Left colon (tissue), 2 donors: ENCODE data around the gene HEPACAM. TPM values are rescaled to one million over a fixed set of nuclear protein-coding genes. Genes with fewer than 3 reads are reported as not detected.

ENCODE experiments used
- ATAC-seq: fragments of 200-7000 bp; cut with Tn5 transposase; one replicate; pipeline ENCODE4 v1.9.1; 2020; ENCODE audit warnings: mild to moderate bottlenecking, moderate library complexity
- DNase-seq, 2 donors: peaks; one replicate each; pipeline ENCODE4 v3.0.0-alpha.2; 2020
- intact Hi-C, 2 donors: fragments of 100-400 bp; cut with DNase I in 1 of 2; cut with micrococcal nuclease in 1 of 2; formaldehyde crosslinking; loops; one replicate each; pipeline versions ENCODE4 v1.11.2 to v1.14.0; 2022; cut with DNase I, micrococcal nuclease
- total RNA-seq, 2 donors: library from RNA; stranded (reverse); fragmentation: NEBNext Ultra II Directional; extraction: Animal tissue kit (Norgen Biotek cat#: 25700); gene quantifications; one replicate each; pipeline ENCODE4 v1.2.1, GENCODE V29; 2021
- donor health status: DM: no; HTN: no; CAD: no.
- donor health status: DM: yes; HTN: yes; CAD: no.

HEPACAM gene
- total RNA-seq, 2 donors from 2014 or later = 0.14 TPM; not detected in 1

GRCh38 chr11:124944565-124944964, 8.7 kb upstream of the HEPACAM start:
- ATAC-seq = no peak
- intact Hi-C loops = no loop called here
- DNase-seq = no peak

GRCh38 chr11:124943741-124944140, 7.9 kb upstream of the HEPACAM start:
- DNase-seq (no peak), ATAC-seq (no peak)
- intact Hi-C loops = no loop called here

- intact Hi-C loops = no loop called here
- no peak for ATAC-seq
- DNase-seq = no peak
Measured at GRCh38 chr11:124943254-124943616, 7.4 kb upstream of the HEPACAM start.

GRCh38 chr11:124942466-124943253, 6.8 kb upstream of the HEPACAM start:
- ATAC-seq (no peak), DNase-seq (no peak)
- intact Hi-C loops = no loop called here

- intact Hi-C loops = no loop called here
- DNase-seq (no peak), ATAC-seq (no peak)
Measured at GRCh38 chr11:124941703-124942102, 5.9 kb upstream of the HEPACAM start.

GRCh38 chr11:124938970-124939369, 3.1 kb upstream of the HEPACAM start:
- intact Hi-C loops = no loop called here
- ATAC-seq (no peak), DNase-seq (no peak)

- intact Hi-C loops = no loop called here
- no peak for ATAC-seq
Measured at GRCh38 chr11:124938206-124938765, 2.4 kb upstream of the HEPACAM start.

GRCh38 chr11:124937336-124937935, 1.6 kb upstream of the HEPACAM start:
- DNase-seq (no peak), ATAC-seq (no peak)
- intact Hi-C loops = no loop called here

More at GRCh38 chr11:124938206-124938765, 2.4 kb upstream of the HEPACAM start:
- DNase-seq = no peak

GRCh38 chr11:124934862-124935547, 842 bp downstream of the HEPACAM start:
- DNase-seq (no peak), ATAC-seq (no peak)
- intact Hi-C loops = no loop called here

- ATAC-seq (no peak), DNase-seq (no peak)
- intact Hi-C loops = no loop called here
Measured at GRCh38 chr11:124930799-124931198, 5.0 kb downstream of the HEPACAM start.

- intact Hi-C loops = no loop called here
- DNase-seq = no peak
- no peak for ATAC-seq
Measured at GRCh38 chr11:124928942-124929665, 6.7 kb downstream of the HEPACAM start.

GRCh38 chr11:124923296-124923695, 12.6 kb downstream of the HEPACAM start:
- DNase-seq (no peak), ATAC-seq (no peak)
- intact Hi-C loops = no loop called here

- no peak for DNase-seq
Measured at GRCh38 chr11:124922831-124923230, 13.0 kb downstream of the HEPACAM start.

GRCh38 chr11:124920870-124921609, 14.8 kb downstream of the HEPACAM start:
- no peak for ATAC-seq
- intact Hi-C loops = no loop called here
- peak; percentile 41 to 54 for DNase-seq

More at GRCh38 chr11:124922831-124923230, 13.0 kb downstream of the HEPACAM start:
- no peak for ATAC-seq
- intact Hi-C loops = no loop called here

- no peak for ATAC-seq
- intact Hi-C loops = no loop called here
- DNase-seq = no peak
Measured at GRCh38 chr11:124920356-124920755, 15.5 kb downstream of the HEPACAM start.

- DNase-seq = no peak
- intact Hi-C loops = no loop called here
- no peak for ATAC-seq
Measured at GRCh38 chr11:124919898-124920297, 15.9 kb downstream of the HEPACAM start.

GRCh38 chr11:124918950-124919349, 16.9 kb downstream of the HEPACAM start, which contains the start of gene HEPN1:
HEPN1 (plus strand) TSS chr11:124919250.
- DNase-seq (no peak), ATAC-seq (no peak)
- intact Hi-C loops = no loop called here

GRCh38 chr11:124917115-124917637, 18.7 kb downstream of the HEPACAM start:
- DNase-seq = no peak
- intact Hi-C loops = no loop called here
- no peak for ATAC-seq
